Brain microvascular endothelial cell (primary cell): ENCODE results near the gene RXFP2.
A peak's percentile ranks its signal among the peaks of the same experiment; 100 is the strongest.

Source experiments
- DNase-seq: peaks from one replicate; pipeline ENCODE4 v3.0.0-alpha.2; 2020
- H3K27ac ChIP-seq: fragments of 250-450 bp; sonication (Bioruptor Pico); 2 replicates; pipeline ENCODE4 v1.5.1; 2020; ENCODE audit warnings: mild to moderate bottlenecking, moderate library complexity
- H3K27me3 ChIP-seq: fragments of 250-450 bp; sonication (Bioruptor Pico); replicated peaks from 2 replicates; pipeline ENCODE4 v1.5.1; 2020; ENCODE audit warnings: mild to moderate bottlenecking
- H3K36me3 ChIP-seq: fragments of 250-450 bp; sonication (Bioruptor Pico); replicated peaks from 2 replicates; pipeline ENCODE4 v1.5.1; 2020; ENCODE audit warnings: mild to moderate bottlenecking
- H3K4me3 ChIP-seq: 2 replicates; pipeline ENCODE4 v1.5.1; 2011; ENCODE audit warnings: low read depth, mild to moderate bottlenecking, control low read depth, low read length, moderate library complexity
- in situ Hi-C: cut with HindIII; loops from 2 replicates; pipeline ENCODE4 v1.10.0; 2017; ENCODE audit warnings: low sequenced_read_pairs, low pct_ligation_motif_present
- TF ChIP-seq, protein P1 (sequence below): IDR thresholded peaks from 2 replicates; pipeline ENCODE4 v1.5.1; 2011; ENCODE audit warnings: low read depth, mild to moderate bottlenecking, moderate library complexity, low read length, control low read depth, inconsistent platforms; ENCODE audit errors: missing control alignments

The RXFP2 gene

DNA sequence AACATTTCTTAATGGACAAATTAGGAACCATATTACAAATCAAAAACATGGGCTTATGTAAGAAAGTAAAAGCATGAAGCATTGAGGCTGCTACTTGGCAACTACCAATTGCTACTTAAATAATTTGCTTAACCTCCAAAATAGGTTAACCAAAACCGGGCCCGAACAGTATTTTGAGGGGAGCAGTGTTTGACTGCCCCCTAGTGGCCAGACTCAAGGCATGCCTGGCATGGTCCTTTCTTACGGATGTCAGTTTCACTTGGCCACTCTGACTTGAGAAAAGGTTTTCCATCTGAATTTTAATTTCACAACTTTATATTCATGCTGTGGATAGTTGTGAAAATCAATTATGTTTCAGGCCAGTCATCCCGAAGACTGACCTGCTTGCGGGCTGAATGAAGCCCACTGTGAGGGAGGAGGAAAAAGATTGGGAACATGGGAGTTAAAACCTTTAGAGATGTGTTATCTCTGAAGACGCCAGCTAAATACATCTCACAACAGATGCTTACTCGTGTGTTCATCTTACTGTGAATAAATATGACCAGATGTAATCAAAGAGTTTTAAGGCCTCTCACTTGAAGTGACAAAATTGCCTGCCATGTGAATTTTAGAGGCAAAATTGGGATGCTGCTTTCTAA lies 2.9 kb downstream of the RXFP2 start:
- TF ChIP-seq, protein P1, sequence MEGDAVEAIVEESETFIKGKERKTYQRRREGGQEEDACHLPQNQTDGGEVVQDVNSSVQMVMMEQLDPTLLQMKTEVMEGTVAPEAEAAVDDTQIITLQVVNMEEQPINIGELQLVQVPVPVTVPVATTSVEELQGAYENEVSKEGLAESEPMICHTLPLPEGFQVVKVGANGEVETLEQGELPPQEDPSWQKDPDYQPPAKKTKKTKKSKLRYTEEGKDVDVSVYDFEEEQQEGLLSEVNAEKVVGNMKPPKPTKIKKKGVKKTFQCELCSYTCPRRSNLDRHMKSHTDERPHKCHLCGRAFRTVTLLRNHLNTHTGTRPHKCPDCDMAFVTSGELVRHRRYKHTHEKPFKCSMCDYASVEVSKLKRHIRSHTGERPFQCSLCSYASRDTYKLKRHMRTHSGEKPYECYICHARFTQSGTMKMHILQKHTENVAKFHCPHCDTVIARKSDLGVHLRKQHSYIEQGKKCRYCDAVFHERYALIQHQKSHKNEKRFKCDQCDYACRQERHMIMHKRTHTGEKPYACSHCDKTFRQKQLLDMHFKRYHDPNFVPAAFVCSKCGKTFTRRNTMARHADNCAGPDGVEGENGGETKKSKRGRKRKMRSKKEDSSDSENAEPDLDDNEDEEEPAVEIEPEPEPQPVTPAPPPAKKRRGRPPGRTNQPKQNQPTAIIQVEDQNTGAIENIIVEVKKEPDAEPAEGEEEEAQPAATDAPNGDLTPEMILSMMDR: peak; percentile 98
- Histone ChIP-seq H3K27me3 (no peaks in the 10 kb centered on the region), H3K36me3 (no peaks in the 10 kb centered on the region), H3K27ac (no peak overlapping the region), H3K4me3 (no peak overlapping the region)
- in situ Hi-C loops: no loop called here
- peak; percentile 55 for DNase-seq

DNA sequence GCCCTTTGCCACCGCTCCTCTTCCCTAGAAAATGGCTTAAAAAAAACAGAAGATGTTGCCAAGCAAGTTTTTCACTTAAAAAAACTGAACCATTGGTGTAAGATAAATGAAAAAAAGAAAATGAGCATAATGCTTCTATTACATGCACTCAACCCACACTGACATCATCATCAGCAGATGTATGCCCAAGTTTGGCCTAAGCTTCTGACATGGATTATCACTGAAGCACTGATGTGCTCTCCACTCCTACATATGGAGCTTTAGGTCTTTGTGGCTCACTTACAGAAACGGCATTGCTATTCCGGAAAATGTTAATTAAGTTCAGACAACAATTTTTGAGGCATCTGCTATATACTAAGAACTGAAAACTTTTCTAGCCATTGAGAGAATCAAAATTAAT lies 8.0 kb downstream of the RXFP2 start:
- TF ChIP-seq, protein P1: no peak
- no peak for DNase-seq
- no peaks in the 10 kb centered on the region for H3K36me3 ChIP-seq
- H3K27ac ChIP-seq: no peak overlapping the region
- H3K27me3 ChIP-seq: no peaks in the 10 kb centered on the region
- in situ Hi-C loops: no loop called here
- no peak overlapping the region for H3K4me3 ChIP-seq

DNA sequence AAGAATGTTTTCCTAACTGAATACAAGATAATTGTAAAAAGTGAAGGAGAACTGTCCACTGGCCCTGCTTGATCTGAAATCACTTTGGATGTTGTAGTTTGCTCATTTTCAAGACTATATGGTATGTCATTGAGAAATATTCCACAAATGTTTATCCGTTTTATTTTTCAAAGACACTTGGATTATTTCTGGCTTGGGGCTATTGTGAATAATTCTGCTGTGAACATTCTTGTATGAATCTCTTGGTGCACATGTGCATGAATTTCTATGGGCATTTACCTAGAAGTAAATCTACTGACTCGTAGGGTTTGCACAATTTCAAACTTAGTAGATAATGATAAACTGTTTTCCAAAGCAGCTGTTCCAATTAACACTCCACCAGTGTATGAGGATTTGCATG lies 8.6 kb downstream of the RXFP2 start:
- DNase-seq: no peak
- TF ChIP-seq, protein P1: no peak
- in situ Hi-C loops: no loop called here
- Histone ChIP-seq H3K4me3 (no peak overlapping the region), H3K27me3 (no peaks in the 10 kb centered on the region), H3K36me3 (no peaks in the 10 kb centered on the region), H3K27ac (no peak overlapping the region)

DNA sequence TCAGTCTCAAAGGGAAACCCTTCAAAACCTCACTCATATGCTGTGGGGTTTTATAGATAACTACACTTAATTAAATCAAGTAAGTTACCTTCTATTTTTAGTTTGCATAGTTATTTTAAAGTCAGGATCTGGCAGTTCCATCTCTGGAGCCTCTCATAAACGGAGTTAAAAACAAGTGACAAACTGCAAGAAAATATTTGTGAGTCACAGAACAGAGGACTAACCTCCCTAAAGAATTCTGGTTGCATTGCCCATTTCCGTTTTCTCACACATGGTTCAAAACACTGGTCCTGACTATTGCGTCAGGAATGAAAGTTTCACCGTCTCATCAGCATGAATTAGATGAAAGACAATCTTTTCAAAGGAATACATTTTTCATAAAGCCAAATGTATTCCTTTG lies 10.6 kb downstream of the RXFP2 start:
- Histone ChIP-seq H3K4me3 (no peak overlapping the region), H3K36me3 (no peaks in the 10 kb centered on the region), H3K27ac (peak overlapping the region; percentile 89), H3K27me3 (no peaks in the 10 kb centered on the region)
- peak; percentile 91 for DNase-seq
- TF ChIP-seq, protein P1: no peak
- in situ Hi-C loops: no loop called here

DNA sequence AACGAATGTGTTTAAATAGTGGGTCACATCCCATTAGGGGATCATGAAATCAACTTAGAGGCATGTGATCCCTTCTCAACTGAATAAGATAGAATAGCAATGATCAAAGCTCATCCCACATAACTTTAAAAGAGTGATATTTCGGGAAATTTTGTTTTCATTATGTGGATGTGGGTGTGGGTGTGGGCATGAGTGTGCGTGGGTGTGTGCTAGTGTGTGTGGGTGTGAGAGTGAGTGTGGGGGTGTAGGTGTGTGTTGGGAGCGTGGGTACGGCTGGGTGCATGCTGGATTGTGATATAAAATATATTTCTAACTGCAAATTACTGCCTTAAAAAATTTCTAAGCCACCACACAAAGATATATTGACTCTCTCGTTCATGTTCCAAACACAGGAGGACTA lies 15.9 kb downstream of the RXFP2 start:
- no peak overlapping the region for H3K4me3 ChIP-seq
- in situ Hi-C loops: no loop called here
- H3K27me3 ChIP-seq: no peaks in the 10 kb centered on the region
- no peak for DNase-seq
- H3K36me3 ChIP-seq: no peaks in the 10 kb centered on the region
- TF ChIP-seq, protein P1: no peak
- H3K27ac ChIP-seq: peak overlapping the region; percentile 95

DNA sequence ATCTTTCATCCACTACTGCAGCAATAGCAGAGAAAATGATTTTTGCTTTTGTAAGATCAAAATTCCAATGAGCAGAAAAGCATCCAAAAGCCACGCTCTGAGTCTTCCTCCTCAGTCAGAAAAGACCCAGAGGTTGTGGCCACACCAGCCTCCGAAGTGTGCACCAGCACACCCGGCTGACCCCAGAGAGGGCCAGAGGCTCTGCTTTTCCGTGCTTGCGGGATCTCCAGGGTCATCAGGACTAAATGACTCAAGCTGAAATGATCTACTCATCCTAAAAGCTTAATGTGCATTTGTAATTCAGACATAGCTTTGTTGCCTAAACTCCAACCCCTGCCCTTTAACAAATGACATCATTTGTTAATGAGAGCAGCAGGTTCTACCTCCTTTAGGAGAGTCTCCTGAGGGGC lies 16.5 kb downstream of the RXFP2 start:
- Histone ChIP-seq H3K4me3 (no peak overlapping the region), H3K36me3 (no peaks in the 10 kb centered on the region), H3K27ac (peak overlapping the region; percentile 95), H3K27me3 (no peaks in the 10 kb centered on the region)
- TF ChIP-seq, protein P1: no peak
- peak; percentile 75 for DNase-seq
- in situ Hi-C loops: no loop called here
